ENCODE data around the gene GCSH. TPM values are rescaled to one million over a fixed set of nuclear protein-coding genes. Genes with fewer than 3 reads are reported as not detected.

GCSH gene
- total and polyA plus RNA-seq, 2 of the 13 experiments (the other 11 are each of a cell fraction or from before 2014, with no cell fraction given): 35.9 to 103 TPM

DNA sequence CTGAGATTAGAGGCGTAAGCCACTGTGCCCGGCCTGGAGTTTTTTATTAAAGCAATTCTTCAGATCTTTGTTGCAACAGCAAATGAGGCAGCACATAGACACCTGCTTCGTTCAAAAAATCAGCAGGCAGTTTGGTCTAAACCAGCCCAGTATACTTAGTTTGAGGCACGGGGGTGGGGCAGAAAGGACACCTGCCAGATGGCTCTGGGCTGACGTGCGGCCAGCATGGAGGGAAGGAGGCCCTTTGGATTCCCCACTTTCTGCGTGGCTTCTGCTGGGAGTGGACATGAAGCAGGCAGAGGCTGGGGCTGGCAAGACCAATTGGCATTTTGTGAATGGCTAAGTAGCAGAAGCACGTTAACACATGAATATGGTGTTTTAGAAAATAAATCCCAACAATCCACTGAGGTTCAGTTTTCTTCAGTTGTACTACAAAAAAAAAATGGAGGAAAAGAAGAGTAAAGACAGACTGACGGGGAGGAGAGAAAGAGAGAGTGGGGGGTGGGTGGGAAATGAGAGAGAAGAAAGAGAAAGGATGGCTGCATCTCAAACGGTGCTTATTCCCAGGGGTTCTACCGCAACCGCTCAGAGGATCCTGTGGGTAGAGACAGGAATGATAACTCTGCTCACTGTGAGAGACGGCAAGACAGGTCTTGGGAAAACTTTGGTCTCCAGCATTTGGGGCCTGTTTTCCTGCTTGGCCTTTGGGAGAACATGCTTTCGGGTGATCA, 35.5 kb downstream of the GCSH start:
- Histone ChIP-seq H3K4me1 (ENCODE audit: insufficient read depth, low read length) (no peaks in the 10 kb centered on the region), H3K4me2 (ENCODE audit: low read depth, low read length) (no peak overlapping the region), H3K36me3 (replicated peaks in 1 of 2; ENCODE audit: control insufficient read depth in 1 of 2, insufficient read depth in 2 of 2, low read length in 2 of 2) (no peaks in the 10 kb centered on the region), H4K20me1 (ENCODE audit: insufficient read depth, low read length) (no peaks in the 10 kb centered on the region), H3K27ac (ENCODE audit: extremely low read length, insufficient read depth, low read length) (no peak overlapping the region), H3K9ac (ENCODE audit: insufficient read depth, low read depth, low read length) (no peak overlapping the region), H3K4me3 (replicated peaks in 1 of 3; ENCODE audit: insufficient read depth in 1 of 3, low read depth in 2 of 3, low read length in 3 of 3) (no peak overlapping the region), H3K9me3 (ENCODE audit: low read length) (no peaks in the 10 kb centered on the region), H2AFZ (ENCODE audit: low read length) (no peak overlapping the region), H3K27me3 (ENCODE audit: control insufficient read depth in 1 of 2, insufficient read depth in 2 of 2, low read length in 2 of 2) (no peaks in the 10 kb centered on the region), H3K79me2 (ENCODE audit: insufficient read depth, low read length) (no peaks in the 10 kb centered on the region)
- ChIA-PET CTCF (ENCODE audit: low intra/inter-chr PET ratio, low total read pairs) (no interaction called here), POLR2A (no interaction called here)
- 93% methylated on average over 14 of the region's 14 CpGs for WGBS (ENCODE audit: low lambda C conversion rate)
- in situ Hi-C loops (cut with HindIII; ENCODE audit: extremely low pct_ligation_motif_present, low pct_unique_long_range_greater_than_20kb) (no loop called here), intact Hi-C loops (cut with micrococcal nuclease; ENCODE audit: unreplicated experiment) (no loop called here)
- ATAC-seq: no peak
- no peak for DNase-seq (ENCODE audit: low spot score)
- no peak for FAIRE-seq
- no TSS peak for BruUV-seq (replicated peaks)
- TF ChIP-seq ZNF501 (CRISPR knock-in tag; IDR thresholded peaks at IDR 0.05) (no peak), RBM22 (optimal IDR thresholded peaks at IDR 0.05; ENCODE audit: low read length) (no peak), ZNF225 (CRISPR knock-in tag; IDR thresholded peaks at IDR 0.05) (no peak), KAT7 (CRISPR knock-in tag; IDR thresholded peaks at IDR 0.05; ENCODE audit: borderline replicate concordance) (no peak), SMARCC2 (IDR thresholded peaks at IDR 0.05) (no peak), ZNF503 (CRISPR knock-in tag; IDR thresholded peaks at IDR 0.05) (no peak), ZNF343 (CRISPR knock-in tag; IDR thresholded peaks at IDR 0.05) (no peak), ZNF670 (CRISPR knock-in tag; IDR thresholded peaks at IDR 0.05; ENCODE audit: borderline replicate concordance) (no peak), DDIT3 (CRISPR knock-in tag; IDR thresholded peaks at IDR 0.05) (no peak), ZBTB39 (CRISPR knock-in tag; IDR thresholded peaks at IDR 0.05) (no peak)
- TF ChIP-seq, protein P1, sequence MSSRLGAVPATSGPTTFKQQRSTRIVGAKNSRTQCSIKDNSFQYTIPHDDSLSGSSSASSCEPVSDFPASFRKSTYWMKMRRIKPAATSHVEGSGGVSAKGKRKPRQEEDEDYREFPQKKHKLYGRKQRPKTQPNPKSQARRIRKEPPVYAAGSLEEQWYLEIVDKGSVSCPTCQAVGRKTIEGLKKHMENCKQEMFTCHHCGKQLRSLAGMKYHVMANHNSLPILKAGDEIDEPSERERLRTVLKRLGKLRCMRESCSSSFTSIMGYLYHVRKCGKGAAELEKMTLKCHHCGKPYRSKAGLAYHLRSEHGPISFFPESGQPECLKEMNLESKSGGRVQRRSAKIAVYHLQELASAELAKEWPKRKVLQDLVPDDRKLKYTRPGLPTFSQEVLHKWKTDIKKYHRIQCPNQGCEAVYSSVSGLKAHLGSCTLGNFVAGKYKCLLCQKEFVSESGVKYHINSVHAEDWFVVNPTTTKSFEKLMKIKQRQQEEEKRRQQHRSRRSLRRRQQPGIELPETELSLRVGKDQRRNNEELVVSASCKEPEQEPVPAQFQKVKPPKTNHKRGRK (CRISPR knock-in tag; IDR thresholded peaks at IDR 0.05): no peak
- TF ChIP-seq, protein P2, sequence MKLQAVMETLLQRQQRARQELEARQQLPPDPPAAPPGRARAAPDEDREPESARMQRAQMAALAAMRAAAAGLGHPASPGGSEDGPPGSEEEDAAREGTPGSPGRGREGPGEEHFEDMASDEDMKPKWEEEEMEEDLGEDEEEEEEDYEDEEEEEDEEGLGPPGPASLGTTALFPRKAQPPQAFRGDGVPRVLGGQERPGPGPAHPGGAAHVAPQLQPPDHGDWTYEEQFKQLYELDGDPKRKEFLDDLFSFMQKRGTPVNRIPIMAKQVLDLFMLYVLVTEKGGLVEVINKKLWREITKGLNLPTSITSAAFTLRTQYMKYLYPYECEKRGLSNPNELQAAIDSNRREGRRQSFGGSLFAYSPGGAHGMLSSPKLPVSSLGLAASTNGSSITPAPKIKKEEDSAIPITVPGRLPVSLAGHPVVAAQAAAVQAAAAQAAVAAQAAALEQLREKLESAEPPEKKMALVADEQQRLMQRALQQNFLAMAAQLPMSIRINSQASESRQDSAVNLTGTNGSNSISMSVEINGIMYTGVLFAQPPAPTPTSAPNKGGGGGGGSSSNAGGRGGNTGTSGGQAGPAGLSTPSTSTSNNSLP (IDR thresholded peaks at IDR 0.05; ENCODE audit: low read depth, low read length): no peak
- TF ChIP-seq, protein P3, sequence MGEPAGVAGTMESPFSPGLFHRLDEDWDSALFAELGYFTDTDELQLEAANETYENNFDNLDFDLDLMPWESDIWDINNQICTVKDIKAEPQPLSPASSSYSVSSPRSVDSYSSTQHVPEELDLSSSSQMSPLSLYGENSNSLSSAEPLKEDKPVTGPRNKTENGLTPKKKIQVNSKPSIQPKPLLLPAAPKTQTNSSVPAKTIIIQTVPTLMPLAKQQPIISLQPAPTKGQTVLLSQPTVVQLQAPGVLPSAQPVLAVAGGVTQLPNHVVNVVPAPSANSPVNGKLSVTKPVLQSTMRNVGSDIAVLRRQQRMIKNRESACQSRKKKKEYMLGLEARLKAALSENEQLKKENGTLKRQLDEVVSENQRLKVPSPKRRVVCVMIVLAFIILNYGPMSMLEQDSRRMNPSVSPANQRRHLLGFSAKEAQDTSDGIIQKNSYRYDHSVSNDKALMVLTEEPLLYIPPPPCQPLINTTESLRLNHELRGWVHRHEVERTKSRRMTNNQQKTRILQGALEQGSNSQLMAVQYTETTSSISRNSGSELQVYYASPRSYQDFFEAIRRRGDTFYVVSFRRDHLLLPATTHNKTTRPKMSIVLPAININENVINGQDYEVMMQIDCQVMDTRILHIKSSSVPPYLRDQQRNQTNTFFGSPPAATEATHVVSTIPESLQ (CRISPR knock-in tag; conservative IDR thresholded peaks at IDR 0.05): no peak
